Measurements from ENCODE around the gene TFDP1.

Gene TFDP1

DNA sequence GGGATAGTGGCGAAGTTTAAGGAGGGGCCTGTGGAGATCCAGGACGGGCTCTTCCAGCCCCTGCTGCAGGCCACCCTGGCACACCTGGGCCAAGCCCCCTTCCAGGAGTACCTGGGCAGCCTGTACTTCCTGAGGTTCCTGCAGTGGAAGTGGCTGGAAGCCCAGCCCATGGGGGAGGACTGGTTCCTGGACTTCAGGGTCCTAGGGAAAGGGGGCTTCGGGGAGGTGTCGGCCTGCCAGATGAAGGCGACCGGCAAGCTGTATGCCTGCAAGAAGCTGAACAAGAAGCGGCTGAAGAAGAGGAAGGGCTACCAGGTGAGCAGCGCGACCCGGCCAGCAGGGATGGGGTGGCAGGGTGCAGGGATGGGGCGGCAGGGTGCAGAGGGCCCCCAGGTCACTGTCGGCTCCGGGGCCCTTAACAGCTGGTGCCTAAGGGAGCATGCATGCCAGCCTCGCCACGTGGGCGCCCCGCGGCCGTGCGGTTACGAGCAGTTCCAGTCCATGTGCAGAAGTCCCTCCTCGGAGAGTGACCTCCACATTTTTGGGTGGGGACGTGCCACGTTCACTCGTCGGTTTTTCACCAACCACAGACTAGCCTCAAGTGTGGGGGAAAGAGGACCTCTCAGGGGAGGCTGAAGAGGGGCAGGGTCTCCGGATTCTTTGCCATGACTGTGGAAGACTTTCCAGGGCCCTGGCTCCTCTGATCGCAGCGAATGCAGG lies 83.4 kb downstream of the TFDP1 start:
- no peak for DNase-seq

DNA sequence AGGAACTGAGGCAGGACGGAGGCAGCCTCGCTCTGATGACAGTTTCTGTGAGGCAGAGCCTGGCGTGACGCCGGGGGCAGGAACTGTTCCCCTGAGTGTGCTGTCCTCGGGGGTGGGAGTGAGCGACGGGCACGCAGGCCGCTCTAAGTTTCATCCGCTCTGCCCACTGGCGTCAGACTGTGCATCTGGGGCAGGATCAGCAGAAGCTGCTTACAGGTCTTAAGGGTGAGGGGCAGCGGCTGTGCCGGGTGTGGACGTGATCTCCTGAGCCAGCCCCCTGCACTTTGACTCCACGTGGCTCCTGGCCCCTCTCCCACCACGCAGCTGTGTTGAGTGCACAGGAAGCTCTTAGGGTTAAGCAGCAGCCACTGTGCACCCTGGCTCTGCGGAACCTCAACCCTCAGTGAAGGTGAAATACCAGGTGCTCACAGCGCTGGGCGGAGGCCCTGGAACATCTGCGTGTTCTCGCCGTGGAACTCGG lies 84.0 kb downstream of the TFDP1 start:
- no peak for DNase-seq

GRCh38 chr13:113669231-113669754 lies 84.7 kb downstream of the TFDP1 start:
- no peak for DNase-seq

DNA sequence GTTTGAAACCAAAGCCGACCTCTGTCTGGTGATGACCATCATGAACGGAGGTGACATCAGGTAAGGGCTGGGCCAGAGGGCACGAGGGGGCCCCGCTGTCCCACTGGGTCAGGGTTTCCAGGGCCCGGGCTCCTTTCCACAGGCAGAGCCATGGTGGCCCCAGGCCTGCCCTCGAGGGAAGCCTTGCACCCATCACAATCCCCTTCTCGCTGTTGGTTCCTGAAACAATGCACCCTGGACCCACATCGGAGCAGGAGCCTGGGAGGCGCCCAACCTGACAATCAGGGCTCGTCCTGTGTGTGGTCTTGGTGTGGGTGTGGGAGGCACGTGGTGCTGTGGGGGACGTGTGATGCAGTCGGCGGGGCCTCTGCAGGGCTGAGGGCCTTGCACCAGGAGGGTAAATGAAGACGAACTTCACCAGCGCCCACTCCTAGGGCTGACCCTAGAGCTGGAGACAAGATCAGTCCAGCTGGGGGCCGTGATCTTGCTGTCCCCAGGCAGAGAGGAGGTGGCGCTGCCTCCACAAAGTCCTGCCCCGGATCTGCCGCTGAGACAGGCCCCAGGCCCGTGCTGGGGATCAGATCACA lies 85.3 kb downstream of the TFDP1 start:
- no peak for DNase-seq

- DNase-seq = no peak
Measured at GRCh38 chr13:113670541-113670940, 86.0 kb downstream of the TFDP1 start.

DNA sequence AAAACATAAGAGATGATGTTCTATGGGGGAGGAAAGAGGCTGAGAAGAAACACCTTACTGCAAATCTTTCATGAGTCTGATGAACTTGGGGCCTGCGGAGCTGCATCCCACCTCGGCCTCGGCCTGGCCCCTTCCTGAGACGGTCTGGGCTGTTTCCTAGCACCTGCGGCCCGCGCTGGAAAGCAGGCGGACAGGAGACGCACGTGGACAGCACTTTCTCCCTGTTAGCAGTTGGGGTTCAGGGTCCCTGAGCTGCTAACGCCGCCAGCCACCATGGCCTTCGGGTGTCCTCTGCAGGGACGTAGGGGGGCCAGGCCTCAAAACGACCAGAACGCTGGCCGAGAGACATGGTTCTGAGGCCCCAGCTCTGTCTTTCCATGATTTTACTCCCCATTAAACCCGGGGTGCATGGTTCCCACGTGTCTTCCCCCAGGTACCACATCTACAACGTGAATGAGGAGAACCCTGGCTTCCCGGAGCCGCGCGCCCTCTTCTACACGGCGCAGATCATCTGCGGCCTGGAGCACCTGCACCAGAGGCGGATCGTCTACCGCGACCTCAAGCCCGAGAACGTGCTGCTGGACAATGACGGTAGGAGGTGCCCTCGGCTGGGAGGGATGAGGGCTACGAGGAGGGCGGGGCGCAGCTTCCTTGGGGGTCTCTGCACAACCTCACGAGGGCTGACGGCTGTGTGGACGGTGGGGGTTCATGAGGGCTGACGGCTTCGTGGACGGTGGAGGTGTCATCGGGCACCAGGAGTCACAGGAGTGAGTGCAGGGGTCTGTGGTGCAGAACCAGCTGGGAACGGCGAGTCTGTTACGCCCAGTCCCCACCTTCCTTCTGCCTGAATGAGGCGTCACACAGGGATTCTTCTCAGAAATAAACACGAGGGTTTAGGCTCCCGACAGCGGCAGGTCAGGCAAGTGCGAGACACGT lies 86.8 kb downstream of the TFDP1 start:
- DNase-seq = no peak

DNA sequence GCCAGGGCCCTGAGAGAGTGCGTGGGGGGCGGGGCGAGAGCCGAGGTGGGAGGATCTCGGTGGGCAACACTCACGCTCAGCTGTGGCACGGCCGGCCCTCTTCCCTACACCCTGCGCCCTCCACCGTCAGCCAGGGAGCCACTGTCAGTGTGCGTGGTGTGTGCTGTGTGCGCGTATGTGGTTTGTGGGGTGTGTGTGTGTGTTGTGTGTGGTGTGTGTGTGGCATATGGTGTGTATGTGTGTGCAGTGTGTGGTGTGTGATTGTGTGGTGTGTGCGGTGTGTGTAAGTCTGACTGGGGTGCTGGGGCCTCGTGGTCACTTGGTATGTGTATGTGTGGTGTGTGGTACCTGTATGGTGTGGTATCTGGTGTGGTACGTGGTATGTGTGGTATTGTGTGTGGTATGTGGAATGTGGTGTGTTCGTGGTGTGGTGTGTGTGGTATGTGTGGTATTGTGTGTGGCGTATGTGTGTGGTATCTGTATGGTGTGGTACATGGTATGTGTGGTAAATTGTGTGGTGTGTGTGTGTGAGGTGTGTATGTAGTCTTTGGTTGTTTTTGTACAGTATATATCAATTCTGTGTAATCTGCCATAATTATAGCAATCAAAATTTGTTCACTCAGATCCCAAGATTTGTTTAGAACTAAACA lies 87.6 kb downstream of the TFDP1 start:
- no peak for DNase-seq

All from activated CD4-positive, alpha-beta T cell treated with anti-CD3 and anti-CD28 coated beads, Interleukin-2, Interleukin-6, amounts not matched to agents 100 ng/mL and 50 ng/mL, durations not matched to agents 16 hours and 8 hours (primary cell).